Fibroblast of pulmonary artery (primary cell): ENCODE results near the gene C7.

ENCODE experiments used
- DNase-seq: peaks from one replicate; pipeline ENCODE4 v3.0.0-alpha.2; 2010; ENCODE audit warnings: low read depth
- H3K4me3 ChIP-seq: replicated peaks from 2 replicates; pipeline ENCODE4 v1.5.1; 2011; ENCODE audit warnings: low read depth, mild to moderate bottlenecking, control low read depth, low read length, moderate library complexity
- TF ChIP-seq, protein P1 (sequence below): IDR thresholded peaks from 2 replicates; pipeline ENCODE4 v1.5.1; 2011; ENCODE audit warnings: mild to moderate bottlenecking, control low read depth, low read length, inconsistent platforms; ENCODE audit errors: missing control alignments

The C7 gene

DNA sequence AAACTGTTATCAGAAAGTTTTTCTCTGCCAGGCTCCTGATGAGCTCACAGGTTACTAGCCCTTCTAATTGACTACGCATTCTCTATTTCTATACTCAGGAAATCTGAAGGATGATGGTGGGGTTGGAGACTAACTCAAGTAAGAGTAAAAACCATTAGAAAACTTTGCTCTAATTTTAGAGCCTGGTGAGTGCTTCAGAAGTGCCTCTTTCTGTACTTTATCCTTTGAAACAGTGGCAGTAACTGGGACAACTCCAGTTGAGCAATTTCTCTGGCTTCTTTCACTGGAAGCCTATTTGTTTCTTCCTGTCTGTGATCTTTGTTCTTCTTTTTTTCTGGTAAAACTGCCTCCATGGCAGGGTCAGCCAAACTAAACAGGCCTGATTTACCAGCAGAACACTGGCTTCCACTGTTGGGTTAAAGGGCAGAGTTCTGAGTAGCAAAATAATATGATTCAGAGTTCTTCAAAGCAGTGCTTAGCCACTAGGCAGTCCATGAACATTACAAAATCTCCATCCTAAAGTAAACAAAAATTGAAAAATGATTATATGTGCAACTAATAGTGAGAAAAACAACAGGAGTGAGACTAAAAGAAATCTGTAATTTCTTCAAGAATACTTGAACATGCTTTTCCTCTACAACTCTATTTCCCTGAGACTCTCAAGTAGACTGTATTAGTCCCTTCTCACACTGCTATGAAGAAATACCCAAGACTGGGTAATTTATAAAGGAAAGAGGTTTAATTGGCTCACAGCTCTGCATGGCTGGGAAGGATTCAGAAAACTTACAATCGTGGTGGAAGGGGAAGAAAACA lies 82.1 kb downstream of the C7 start:
- TF ChIP-seq, protein P1, sequence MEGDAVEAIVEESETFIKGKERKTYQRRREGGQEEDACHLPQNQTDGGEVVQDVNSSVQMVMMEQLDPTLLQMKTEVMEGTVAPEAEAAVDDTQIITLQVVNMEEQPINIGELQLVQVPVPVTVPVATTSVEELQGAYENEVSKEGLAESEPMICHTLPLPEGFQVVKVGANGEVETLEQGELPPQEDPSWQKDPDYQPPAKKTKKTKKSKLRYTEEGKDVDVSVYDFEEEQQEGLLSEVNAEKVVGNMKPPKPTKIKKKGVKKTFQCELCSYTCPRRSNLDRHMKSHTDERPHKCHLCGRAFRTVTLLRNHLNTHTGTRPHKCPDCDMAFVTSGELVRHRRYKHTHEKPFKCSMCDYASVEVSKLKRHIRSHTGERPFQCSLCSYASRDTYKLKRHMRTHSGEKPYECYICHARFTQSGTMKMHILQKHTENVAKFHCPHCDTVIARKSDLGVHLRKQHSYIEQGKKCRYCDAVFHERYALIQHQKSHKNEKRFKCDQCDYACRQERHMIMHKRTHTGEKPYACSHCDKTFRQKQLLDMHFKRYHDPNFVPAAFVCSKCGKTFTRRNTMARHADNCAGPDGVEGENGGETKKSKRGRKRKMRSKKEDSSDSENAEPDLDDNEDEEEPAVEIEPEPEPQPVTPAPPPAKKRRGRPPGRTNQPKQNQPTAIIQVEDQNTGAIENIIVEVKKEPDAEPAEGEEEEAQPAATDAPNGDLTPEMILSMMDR, result no peak
- H3K4me3 ChIP-seq, result no peak overlapping the region
- DNase-seq, result peak; percentile 96

DNA sequence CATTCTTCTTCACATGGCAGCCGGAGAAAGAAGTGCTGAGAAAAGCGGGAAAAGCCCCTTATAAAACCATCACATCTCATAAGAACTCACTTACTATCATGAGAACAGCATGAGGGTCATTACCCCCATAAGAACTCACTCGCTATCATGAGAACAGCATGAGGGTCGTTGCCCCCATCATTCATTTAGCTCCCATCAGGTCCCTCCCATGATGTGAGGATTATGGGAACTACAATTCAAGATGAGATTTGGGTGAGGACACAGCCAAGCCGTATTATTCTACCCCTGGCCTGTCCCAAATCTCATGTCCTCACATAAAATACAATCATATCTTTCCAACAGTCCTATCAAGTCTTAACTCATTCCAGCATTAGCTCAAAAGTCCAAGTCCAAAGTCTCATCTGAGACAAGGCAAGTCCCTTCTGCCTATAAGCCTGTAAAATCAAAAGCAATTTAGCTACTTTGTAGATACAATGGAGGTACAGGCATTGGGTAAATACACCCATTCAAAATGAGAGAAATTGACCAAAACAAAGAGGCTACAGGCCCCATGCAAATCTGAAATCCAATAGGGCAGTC lies 82.8 kb downstream of the C7 start:
- TF ChIP-seq, protein P1, result no peak

DNA sequence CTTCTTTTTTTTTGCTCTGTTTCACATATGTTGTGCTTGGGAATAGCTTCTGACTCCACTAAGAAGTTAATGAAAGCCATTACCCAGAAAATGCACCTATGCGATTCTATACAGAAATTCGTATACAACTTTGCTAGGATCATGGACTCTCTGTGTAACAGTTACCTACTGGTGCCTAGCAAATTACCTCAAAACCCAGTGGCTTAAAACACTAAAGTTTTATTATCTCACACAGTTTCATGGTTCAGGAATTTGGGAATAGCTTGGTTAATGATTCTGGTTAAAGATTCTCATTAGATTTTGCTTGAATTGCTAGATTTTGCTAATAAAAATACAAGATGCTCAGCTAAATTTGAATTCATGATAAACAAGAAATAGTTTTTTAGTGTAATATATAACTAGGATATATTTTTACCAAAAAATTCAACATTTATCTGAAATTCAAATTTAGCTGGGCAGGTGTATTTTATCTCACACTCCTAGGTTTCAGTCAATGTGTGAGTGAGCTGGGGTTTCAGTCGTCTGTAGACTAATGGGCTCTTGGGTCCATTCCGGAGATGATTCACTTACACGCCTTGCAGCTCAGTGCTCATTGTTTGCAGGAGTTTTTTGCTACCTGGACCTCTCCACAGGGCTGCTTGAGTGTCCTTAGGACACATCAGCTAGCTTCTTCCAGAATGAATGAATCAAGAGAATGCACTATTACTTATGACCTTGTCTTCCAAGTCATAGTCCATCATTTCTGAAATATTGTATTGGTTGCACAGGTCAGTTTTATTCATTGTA lies 86.7 kb downstream of the C7 start:
- no peak overlapping the region for H3K4me3 ChIP-seq
- no peak for DNase-seq
- TF ChIP-seq, protein P1, result no peak

More for the DNA sequence above, 82.8 kb downstream of the C7 start:
- H3K4me3 ChIP-seq, result no peak overlapping the region
- DNase-seq, result no peak

DNA sequence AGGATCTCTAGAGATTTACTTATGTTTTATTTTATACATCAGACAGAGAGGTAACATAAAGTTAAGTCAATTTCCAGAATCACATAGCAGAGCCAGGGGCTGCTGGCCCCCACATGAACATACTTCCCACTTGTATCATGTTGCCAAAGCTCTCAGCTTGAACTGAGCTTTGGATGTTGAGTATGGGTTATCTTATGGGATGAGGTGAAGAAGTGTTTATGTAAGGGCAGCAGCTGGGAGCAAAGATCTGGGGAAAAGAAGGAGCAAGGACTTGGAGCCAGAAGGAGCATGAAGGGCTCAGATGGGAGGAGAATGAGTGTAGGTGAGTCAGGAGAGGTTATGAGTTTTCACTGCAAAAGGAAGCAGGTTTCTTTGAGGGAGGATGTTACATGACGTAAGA lies 89.8 kb downstream of the C7 start:
- no peak overlapping the region for H3K4me3 ChIP-seq
- DNase-seq, result no peak
- TF ChIP-seq, protein P1, result no peak

DNA sequence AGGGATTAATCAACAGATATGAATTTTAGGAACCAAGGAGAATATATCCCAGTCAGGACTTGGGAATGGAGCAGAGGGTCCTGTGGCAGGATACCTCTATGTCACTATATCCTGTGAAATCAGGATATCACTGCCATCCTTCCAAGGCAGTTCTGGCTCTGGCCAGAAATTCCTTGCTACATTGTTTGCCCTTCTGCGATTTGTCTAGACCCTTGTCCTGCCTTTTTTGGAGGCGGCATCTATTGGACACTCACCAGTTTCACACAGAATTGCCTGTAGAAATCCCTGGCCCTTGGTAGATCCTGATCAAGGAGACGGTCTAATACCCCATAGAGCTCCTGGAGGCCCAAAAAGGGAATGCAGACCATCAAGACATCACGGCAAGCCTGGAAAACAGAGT lies 90.7 kb downstream of the C7 start:
- TF ChIP-seq, protein P1, result no peak
- no peak for DNase-seq
- no peak overlapping the region for H3K4me3 ChIP-seq

DNA sequence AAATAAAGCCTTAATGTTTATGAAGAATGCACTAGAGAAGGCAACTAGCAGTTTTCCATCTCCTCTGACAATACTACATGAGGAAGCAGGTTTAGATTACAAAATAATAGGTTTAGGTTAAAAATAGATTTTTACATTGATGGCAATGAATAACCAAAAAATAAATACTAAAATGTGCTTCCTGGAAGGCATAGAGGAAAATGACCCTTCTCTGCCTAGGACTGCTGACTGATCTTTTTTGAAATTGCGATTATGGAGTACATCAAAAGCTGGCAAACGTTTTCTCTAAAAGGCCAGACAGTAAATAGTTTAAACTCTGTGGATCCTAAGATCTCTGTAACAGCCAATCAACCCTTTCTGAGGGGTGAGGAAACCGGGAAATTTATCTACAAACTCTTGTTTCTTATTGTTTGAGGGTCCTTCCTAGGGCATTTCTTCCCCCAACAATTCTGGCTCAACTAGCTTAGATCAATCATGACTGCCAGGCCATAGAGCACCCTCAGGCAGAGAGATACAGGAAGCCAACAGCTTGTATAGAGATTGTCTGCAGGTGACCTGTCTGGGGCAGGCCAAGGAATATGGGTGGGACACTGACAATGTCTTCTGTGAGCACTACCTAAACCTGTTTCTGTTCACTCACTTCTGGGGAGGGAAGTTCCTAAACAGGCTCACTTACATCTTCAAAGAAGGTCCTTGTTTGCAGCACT lies 94.5 kb downstream of the C7 start:
- TF ChIP-seq, protein P1, result no peak
- H3K4me3 ChIP-seq, result no peak overlapping the region
- no peak for DNase-seq
